ENCODE results near the gene TGFBR3. TPM values are rescaled to one million over a fixed set of nuclear protein-coding genes. Genes with fewer than 3 reads are reported as not detected.

The TGFBR3 gene
- total and polyA plus RNA-seq, 2 of the 8 experiments (the other 6 are each of a cell fraction or from before 2014, with no cell fraction given), result 2.0 to 6.1 TPM

DNA sequence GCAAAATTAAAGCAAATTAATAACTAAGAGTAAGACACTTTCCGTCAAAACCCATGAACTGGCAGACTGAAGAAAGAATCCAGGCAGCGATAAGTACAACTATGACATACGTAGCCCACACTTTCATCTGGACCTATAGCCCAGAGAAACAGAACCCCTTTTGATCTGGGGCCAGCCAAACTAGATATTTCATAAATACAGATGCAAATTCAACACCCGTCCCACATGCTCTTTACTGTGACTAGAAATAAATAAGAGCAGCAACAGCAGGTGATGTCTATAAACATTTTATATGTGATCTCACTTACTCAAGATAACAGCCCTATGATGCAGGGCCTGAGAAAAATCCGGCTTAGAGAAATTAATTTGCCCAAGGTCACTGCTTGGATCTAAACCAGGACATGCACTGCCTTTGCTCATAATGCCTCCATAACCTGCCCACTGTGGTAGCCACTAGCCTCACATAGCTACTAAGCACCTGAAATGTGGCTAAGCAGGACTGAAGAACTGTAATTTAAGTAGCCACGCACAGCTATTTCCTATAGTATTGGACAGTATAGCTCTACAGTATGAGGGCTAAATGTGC is 130.2 kb downstream of the TGFBR3 start (continued):
- TF ChIP-seq, protein P1, sequence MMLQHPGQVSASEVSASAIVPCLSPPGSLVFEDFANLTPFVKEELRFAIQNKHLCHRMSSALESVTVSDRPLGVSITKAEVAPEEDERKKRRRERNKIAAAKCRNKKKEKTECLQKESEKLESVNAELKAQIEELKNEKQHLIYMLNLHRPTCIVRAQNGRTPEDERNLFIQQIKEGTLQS (IDR thresholded peaks at IDR 0.05; ENCODE audit: insufficient read depth, low read depth, low read length), result no peak
- TF ChIP-seq RNF2 (IDR thresholded peaks at IDR 0.05; ENCODE audit: borderline replicate concordance, low read depth, low read length, missing control alignments, poor library complexity, severe bottlenecking) (no peak), BACH1 (IDR thresholded peaks at IDR 0.05; ENCODE audit: low read length) (no peak), CHD2 (IDR thresholded peaks at IDR 0.05; ENCODE audit: low read length) (no peak), CTBP2 (IDR thresholded peaks at IDR 0.05; ENCODE audit: borderline replicate concordance, insufficient read depth, insufficient read length, low read length) (no peak)
- TF ChIP-seq, protein P2, sequence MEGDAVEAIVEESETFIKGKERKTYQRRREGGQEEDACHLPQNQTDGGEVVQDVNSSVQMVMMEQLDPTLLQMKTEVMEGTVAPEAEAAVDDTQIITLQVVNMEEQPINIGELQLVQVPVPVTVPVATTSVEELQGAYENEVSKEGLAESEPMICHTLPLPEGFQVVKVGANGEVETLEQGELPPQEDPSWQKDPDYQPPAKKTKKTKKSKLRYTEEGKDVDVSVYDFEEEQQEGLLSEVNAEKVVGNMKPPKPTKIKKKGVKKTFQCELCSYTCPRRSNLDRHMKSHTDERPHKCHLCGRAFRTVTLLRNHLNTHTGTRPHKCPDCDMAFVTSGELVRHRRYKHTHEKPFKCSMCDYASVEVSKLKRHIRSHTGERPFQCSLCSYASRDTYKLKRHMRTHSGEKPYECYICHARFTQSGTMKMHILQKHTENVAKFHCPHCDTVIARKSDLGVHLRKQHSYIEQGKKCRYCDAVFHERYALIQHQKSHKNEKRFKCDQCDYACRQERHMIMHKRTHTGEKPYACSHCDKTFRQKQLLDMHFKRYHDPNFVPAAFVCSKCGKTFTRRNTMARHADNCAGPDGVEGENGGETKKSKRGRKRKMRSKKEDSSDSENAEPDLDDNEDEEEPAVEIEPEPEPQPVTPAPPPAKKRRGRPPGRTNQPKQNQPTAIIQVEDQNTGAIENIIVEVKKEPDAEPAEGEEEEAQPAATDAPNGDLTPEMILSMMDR (IDR thresholded peaks at IDR 0.05; ENCODE audit: control extremely low read depth in 1 of 3, insufficient read depth in 1 of 3, low read depth in 1 of 3, low read length in 3 of 3), result no peak

Measured in H1 (cell line).